Endodermal cell (in vitro differentiated cells): ENCODE results near the gene COL23A1. TPM values are rescaled to one million over a fixed set of nuclear protein-coding genes. Genes with fewer than 3 reads are reported as not detected.

Source experiments
- DNase-seq: peaks from one replicate; pipeline ENCODE4 v3.0.0-alpha.2; 2017
- H3K27ac ChIP-seq: 2 replicates; pipeline ENCODE4 v1.5.1; 2013; ENCODE audit warnings: mild to moderate bottlenecking, low read depth, low read length, moderate library complexity
- H3K27me3 ChIP-seq: 2 replicates; pipeline ENCODE4 v1.6.1; 2013; ENCODE audit warnings: mild to moderate bottlenecking, low read length, moderate library complexity; ENCODE audit not compliant: insufficient read depth, control insufficient read depth, poor library complexity, severe bottlenecking
- H3K36me3 ChIP-seq: 2 replicates; pipeline ENCODE4 v1.7.0; 2013; ENCODE audit warnings: mild to moderate bottlenecking, low read length, moderate library complexity; ENCODE audit not compliant: control insufficient read depth, insufficient read depth
- H3K4me1 ChIP-seq: one replicate; pipeline ENCODE4 v1.7.0; 2013; ENCODE audit warnings: low read length; ENCODE audit not compliant: control insufficient read depth, insufficient read depth
- H3K4me3 ChIP-seq: 2 replicates; pipeline ENCODE4 v1.5.1; 2013; ENCODE audit warnings: mild to moderate bottlenecking, low read length, moderate library complexity
- H3K9ac ChIP-seq: 2 replicates; pipeline ENCODE4 v1.6.1; 2013; ENCODE audit warnings: mild to moderate bottlenecking, low read length, moderate library complexity; ENCODE audit not compliant: poor library complexity, severe bottlenecking; ENCODE audit errors: extremely low read depth
- H3K9me3 ChIP-seq: 2 replicates; pipeline ENCODE4 v1.6.1; 2013; ENCODE audit warnings: mild to moderate bottlenecking, low read length, moderate library complexity; ENCODE audit not compliant: control insufficient read depth
- H3K27ac Mint-ChIP-seq: 2 replicates; pipeline ENCODE4 v1.8.0; 2020; ENCODE audit warnings: mixed read lengths
- H3K27me3 Mint-ChIP-seq: 2 replicates; pipeline ENCODE4 v1.8.0; 2021; ENCODE audit warnings: mild to moderate bottlenecking, mixed read lengths; ENCODE audit not compliant: insufficient read depth
- H3K36me3 Mint-ChIP-seq: 2 replicates; pipeline ENCODE4 v1.8.0; 2020; ENCODE audit warnings: low read depth, mixed read lengths
- H3K4me1 Mint-ChIP-seq: 2 replicates; pipeline ENCODE4 v1.8.0; 2020; ENCODE audit warnings: mixed read lengths
- H3K4me3 Mint-ChIP-seq: 2 replicates; pipeline ENCODE4 v1.8.0; 2020; ENCODE audit warnings: mild to moderate bottlenecking, moderate library complexity, mixed read lengths
- H3K9me3 Mint-ChIP-seq: 2 replicates; pipeline ENCODE4 v1.8.0; 2020; ENCODE audit warnings: mild to moderate bottlenecking, mixed read lengths
- CTCF ChIP-seq: fragments of 200-600 bp; sonication (generic); conservative IDR thresholded peaks from 2 replicates; pipeline ENCODE4 v1.5.0; 2021; ENCODE audit warnings: antibody characterized with exemption, mild to moderate bottlenecking
- WGBS, 2 experiments: methylation state at CpG; one replicate each; pipeline versions ENCODE4 v1.1.5 to v1.1.7; 2013; ENCODE audit warnings: missing lambda C conversion rate in 2 of 2, mixed read lengths in 1 of 2; ENCODE audit not compliant: insufficient coverage in 1 of 2, insufficient read length in 1 of 2; 5-methylcytosine and 5-hydroxymethylcytosine counted together
- total RNA-seq, 2 donors: library from RNA; stranded (reverse); fragmentation: NEBNext Ultra II Directional in 1 of 2; extraction: Animal tissue kit (Norgen Biotek cat#: 25700) in 1 of 2; gene quantifications; 2 replicates in 1 of 2; 3 replicates in 1 of 2; pipeline ENCODE4 v1.2.1, GENCODE V29; 2021

Gene COL23A1
- total RNA-seq, 2 donors from 2014 or later = 50.2 to 71.3 TPM

GRCh38 chr5:178532666-178533065, 57.5 kb downstream of the COL23A1 start:
- Histone ChIP-seq H3K27me3 (no peaks in the 10 kb centered on the region), H3K4me3 (no peak overlapping the region), H3K9ac (no peak overlapping the region), H3K36me3 (no peaks in the 10 kb centered on the region), H3K4me1 (peaks cover 3% of the 10 kb centered on the region), H3K27ac (no peak overlapping the region), H3K9me3 (no peaks in the 10 kb centered on the region)
- Mint-ChIP-seq H3K27me3 (no peaks in the 10 kb centered on the region), H3K27ac (peak overlapping the region; percentile 26), H3K9me3 (no peaks in the 10 kb centered on the region), H3K36me3 (no peaks in the 10 kb centered on the region), H3K4me1 (peaks cover 19% of the 10 kb centered on the region), H3K4me3 (no peak overlapping the region)
- no peak for DNase-seq
- TF ChIP-seq CTCF = no peak
- 75 to 83% methylated on average over 7 of the region's 7 CpGs for WGBS, 2 experiments

GRCh38 chr5:178532236-178532635, 58.0 kb downstream of the COL23A1 start:
- Histone ChIP-seq H3K9me3 (no peaks in the 10 kb centered on the region), H3K4me3 (no peak overlapping the region), H3K36me3 (no peaks in the 10 kb centered on the region), H3K9ac (no peak overlapping the region), H3K27ac (no peak overlapping the region), H3K27me3 (no peaks in the 10 kb centered on the region), H3K4me1 (peaks cover 3% of the 10 kb centered on the region)
- Mint-ChIP-seq H3K27ac (no peak overlapping the region), H3K36me3 (no peaks in the 10 kb centered on the region), H3K4me1 (peaks cover 24% of the 10 kb centered on the region), H3K9me3 (no peaks in the 10 kb centered on the region), H3K4me3 (no peak overlapping the region), H3K27me3 (no peaks in the 10 kb centered on the region)
- DNase-seq = no peak
- TF ChIP-seq CTCF = no peak
- WGBS, 2 experiments = 90% methylated on average over 3 to 5 of the region's 5 CpGs

- no peaks in the 10 kb centered on the region for H3K27me3 ChIP-seq
- H3K9ac ChIP-seq = no peak overlapping the region
- no peak overlapping the region for H3K4me3 ChIP-seq
- H3K36me3 Mint-ChIP-seq = no peaks in the 10 kb centered on the region
- peaks cover 28% of the 10 kb centered on the region for H3K4me1 Mint-ChIP-seq
- H3K9me3 ChIP-seq = no peaks in the 10 kb centered on the region
- H3K36me3 ChIP-seq = no peaks in the 10 kb centered on the region
- H3K27ac Mint-ChIP-seq = no peak overlapping the region
- 93 to 95% methylated on average over 7 to 11 of the region's 11 CpGs for WGBS, 2 experiments
- no peak overlapping the region for H3K4me3 Mint-ChIP-seq
- peaks cover 8% of the 10 kb centered on the region for H3K4me1 ChIP-seq
- H3K27me3 Mint-ChIP-seq = no peaks in the 10 kb centered on the region
- DNase-seq = no peak
- no peak overlapping the region for H3K27ac ChIP-seq
- TF ChIP-seq CTCF = no peak
- no peaks in the 10 kb centered on the region for H3K9me3 Mint-ChIP-seq
Measured at GRCh38 chr5:178531786-178532185, 58.4 kb downstream of the COL23A1 start.
